Breast epithelium (tissue), 4 donors: Measurements from ENCODE around the gene REXO1. TPM values are rescaled to one million over a fixed set of nuclear protein-coding genes. Genes with fewer than 3 reads are reported as not detected.

ENCODE experiments used
- DNase-seq, 2 donors: peaks; one replicate each; pipeline ENCODE4 v3.0.0-alpha.2; 2019; ENCODE audit warnings: low spot score in 2 of 2
- H3K27ac ChIP-seq, 2 donors: fragments of 200-600 bp; sonication (generic) in 1 of 2; one replicate each; pipeline ENCODE4 v1.5.1; 2016 to 2019; ENCODE audit warnings: mild to moderate bottlenecking in 1 of 2
- H3K27me3 ChIP-seq, 2 donors: fragments of 200-600 bp; sonication (generic) in 1 of 2; one replicate each; pipeline versions ENCODE4 v1.5.1 to v1.6.0; 2017 to 2019; ENCODE audit warnings: control low read depth in 1 of 2, mild to moderate bottlenecking in 1 of 2
- H3K36me3 ChIP-seq: fragments of 200-600 bp; one replicate; pipeline ENCODE4 v1.5.1; 2019
- H3K4me1 ChIP-seq, 2 donors: fragments of 200-600 bp; sonication (generic); one replicate each; pipeline ENCODE4 v1.5.1; 2016 to 2019; ENCODE audit warnings: control low read depth in 1 of 2
- H3K4me3 ChIP-seq, 3 donors: fragments of 200-600 bp; sonication (generic); 1 replicate in 2 of 3; 2 replicates in 1 of 3; pipeline ENCODE4 v1.5.1; 2016 to 2019; ENCODE audit warnings: mild to moderate bottlenecking in 3 of 3, moderate library complexity in 2 of 3
- H3K9me3 ChIP-seq, 2 donors: fragments of 200-600 bp; sonication (generic) in 1 of 2; one replicate each; pipeline ENCODE4 v1.5.1; 2016 to 2019; ENCODE audit warnings: control low read depth in 1 of 2
- POLR2A ChIP-seq: fragments of 450-650 bp; IDR thresholded peaks from one replicate; pipeline ENCODE4 v1.6.1; 2016; ENCODE audit warnings: antibody characterized with exemption, mild to moderate bottlenecking, moderate library complexity
- POLR2AphosphoS5 ChIP-seq, 3 donors: sonication (generic); formaldehyde crosslinking; IDR thresholded peaks; one replicate each; pipeline ENCODE4 v1.6.1; 2017; ENCODE audit warnings: antibody characterized with exemption in 3 of 3
- intact Hi-C: fragments of 100-400 bp; cut with DNase I; formaldehyde crosslinking; loops from one replicate; pipeline ENCODE4 v1.15.1; 2023; ENCODE audit warnings: low total_unique reads
- total RNA-seq, 3 donors: library from RNA; depleted of rRNA; stranded (reverse); fragments of >200 nt; gene quantifications; one replicate each; pipeline ENCODE4 v1.1.0, GENCODE V29; 2016
- TF ChIP-seq, protein P1 (sequence below), 3 donors: fragments of 450-650 bp; IDR thresholded peaks; one replicate each; pipeline ENCODE4 v1.5.1; 2016 to 2017; ENCODE audit warnings: antibody characterized with exemption in 3 of 3, mild to moderate bottlenecking in 3 of 3, moderate library complexity in 3 of 3

The REXO1 gene
- total RNA-seq, 3 donors from 2014 or later: 10.4 to 25.2 (median 19.7) TPM

DNA sequence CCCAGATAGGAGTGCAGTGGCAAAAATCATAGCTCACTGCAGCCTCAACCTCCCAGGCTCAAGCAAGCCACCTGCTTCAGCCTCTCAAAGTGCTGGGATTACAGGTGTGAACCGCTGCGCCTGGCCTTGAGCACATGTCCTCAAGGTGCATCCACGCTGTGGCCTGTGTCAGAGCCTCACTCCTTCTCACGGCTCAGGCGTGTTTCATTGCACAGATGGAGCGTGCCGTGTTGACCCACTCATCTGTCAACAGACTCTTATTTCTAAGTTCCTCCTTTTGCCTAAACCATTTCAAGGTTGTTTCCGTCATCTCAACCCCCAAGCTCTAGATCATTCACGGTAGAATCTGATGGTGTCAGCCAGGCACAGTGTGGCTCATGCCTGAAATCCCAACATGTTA is 64.4 kb downstream of the REXO1 start:
- DNase-seq: no peak
- no peak overlapping the region for H3K27ac ChIP-seq
- H3K4me3 ChIP-seq: no peak overlapping the region
- H3K27me3 ChIP-seq: peaks cover 0 to 87% of the 10 kb centered on the region in 2 donors
- no peaks in the 10 kb centered on the region for H3K36me3 ChIP-seq
- H3K4me1 ChIP-seq: no peaks in the 10 kb centered on the region
- intact Hi-C loops: no loop called here
- H3K9me3 ChIP-seq: peaks cover 11 to 15% of the 10 kb centered on the region in 2 donors
- TF ChIP-seq POLR2A (no peak), POLR2AphosphoS5 (IDR thresholded peaks at IDR 0.05) (no peak)
- TF ChIP-seq, protein P1, sequence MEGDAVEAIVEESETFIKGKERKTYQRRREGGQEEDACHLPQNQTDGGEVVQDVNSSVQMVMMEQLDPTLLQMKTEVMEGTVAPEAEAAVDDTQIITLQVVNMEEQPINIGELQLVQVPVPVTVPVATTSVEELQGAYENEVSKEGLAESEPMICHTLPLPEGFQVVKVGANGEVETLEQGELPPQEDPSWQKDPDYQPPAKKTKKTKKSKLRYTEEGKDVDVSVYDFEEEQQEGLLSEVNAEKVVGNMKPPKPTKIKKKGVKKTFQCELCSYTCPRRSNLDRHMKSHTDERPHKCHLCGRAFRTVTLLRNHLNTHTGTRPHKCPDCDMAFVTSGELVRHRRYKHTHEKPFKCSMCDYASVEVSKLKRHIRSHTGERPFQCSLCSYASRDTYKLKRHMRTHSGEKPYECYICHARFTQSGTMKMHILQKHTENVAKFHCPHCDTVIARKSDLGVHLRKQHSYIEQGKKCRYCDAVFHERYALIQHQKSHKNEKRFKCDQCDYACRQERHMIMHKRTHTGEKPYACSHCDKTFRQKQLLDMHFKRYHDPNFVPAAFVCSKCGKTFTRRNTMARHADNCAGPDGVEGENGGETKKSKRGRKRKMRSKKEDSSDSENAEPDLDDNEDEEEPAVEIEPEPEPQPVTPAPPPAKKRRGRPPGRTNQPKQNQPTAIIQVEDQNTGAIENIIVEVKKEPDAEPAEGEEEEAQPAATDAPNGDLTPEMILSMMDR (IDR thresholded peaks at IDR 0.05): no peak

DNA sequence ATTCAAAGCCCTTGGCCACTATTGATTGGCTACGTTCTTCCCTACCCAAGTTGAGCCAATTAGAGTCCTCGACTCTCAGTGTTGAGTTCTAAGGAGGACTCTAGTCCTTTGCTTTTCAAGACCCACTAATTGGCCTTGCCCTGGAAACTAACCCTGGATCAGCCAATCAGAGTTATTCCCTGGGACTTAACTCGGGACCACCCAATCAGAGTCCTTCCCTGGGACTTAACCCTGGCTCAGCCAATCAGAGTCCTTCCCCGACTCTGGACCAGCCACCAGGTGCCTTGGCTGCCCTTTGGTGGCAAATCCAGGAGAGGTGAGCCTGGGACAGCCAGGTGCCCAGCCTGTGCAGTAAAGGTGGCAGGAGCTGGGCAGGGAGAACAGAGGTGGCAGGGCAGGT is 64.9 kb downstream of the REXO1 start:
- TF ChIP-seq, protein P1 (IDR thresholded peaks at IDR 0.05): no peak
- TF ChIP-seq POLR2A: no peak
- TF ChIP-seq POLR2AphosphoS5 (IDR thresholded peaks at IDR 0.05): no peak
- Histone ChIP-seq H3K36me3 (no peaks in the 10 kb centered on the region), H3K27ac (no peak overlapping the region), H3K9me3 (peaks cover 11 to 15% of the 10 kb centered on the region in 2 donors), H3K4me1 (no peaks in the 10 kb centered on the region), H3K4me3 (no peak overlapping the region), H3K27me3 (peaks cover 0 to 85% of the 10 kb centered on the region in 2 donors)
- DNase-seq: no peak
- intact Hi-C loops: no loop called here

DNA sequence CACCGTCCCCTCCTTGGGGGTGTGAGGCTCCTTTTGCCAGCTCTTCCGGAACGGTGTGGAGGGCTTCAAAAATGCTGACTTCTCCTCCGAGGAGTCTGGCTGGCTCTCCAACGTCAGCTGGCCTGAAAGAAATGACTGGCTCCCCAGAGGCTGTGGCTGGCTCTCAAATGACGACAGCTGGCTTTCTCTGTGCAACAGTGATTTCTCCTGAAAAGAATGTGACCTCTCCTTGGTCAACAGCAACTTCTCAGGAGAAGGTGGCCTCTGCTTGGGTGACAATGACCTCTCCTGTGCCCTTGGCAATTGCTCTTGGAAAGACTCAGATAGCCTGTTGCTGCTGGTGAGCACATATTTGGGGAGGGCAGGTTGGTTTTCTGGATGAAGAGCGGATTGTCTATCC is 65.8 kb downstream of the REXO1 start:
- peaks cover 11 to 15% of the 10 kb centered on the region in 2 donors for H3K9me3 ChIP-seq
- no peaks in the 10 kb centered on the region for H3K36me3 ChIP-seq
- H3K27ac ChIP-seq: no peak overlapping the region
- no peak for DNase-seq
- TF ChIP-seq, protein P1 (IDR thresholded peaks at IDR 0.05): no peak
- no peak for TF ChIP-seq POLR2A
- H3K4me3 ChIP-seq: no peak overlapping the region
- H3K27me3 ChIP-seq: peaks cover 0 to 85% of the 10 kb centered on the region in 2 donors
- intact Hi-C loops: no loop called here
- H3K4me1 ChIP-seq: no peaks in the 10 kb centered on the region

DNA sequence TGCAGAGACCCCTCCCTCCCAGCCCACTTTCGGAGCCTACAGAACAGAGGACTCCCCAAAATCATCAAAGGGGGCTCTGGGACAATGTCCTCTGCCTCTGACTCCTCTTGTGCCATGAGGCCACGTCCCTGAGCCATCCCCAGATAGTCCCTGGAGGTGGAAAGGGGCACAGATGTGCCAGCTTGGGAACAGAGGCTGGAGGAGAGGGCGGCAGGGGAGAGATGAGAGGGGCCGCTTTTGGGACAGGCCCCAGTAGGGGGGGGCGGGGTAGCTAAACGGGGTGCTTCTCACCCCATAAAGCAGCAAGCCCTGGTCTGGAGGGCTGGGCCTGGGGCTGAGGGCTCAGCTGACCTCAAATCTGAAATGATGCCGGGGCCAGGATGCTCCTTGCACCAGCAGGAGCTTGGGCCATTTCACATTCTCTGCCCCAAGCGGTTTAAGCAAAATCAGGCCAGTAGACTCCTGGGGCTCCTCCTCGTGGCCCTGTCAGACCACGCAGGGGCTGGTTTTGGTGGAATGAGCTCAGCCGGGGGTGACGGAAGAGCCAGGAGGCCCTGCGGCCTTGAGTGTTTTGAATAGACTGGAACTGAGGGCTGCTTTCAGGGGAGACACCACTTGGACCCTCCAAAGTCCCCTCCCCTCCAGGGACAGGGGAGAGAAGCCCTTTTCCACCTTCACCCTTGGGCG is 67.9 kb downstream of the REXO1 start:
- TF ChIP-seq POLR2A (no peak), POLR2AphosphoS5 (IDR thresholded peaks at IDR 0.05) (no peak)
- TF ChIP-seq, protein P1 (IDR thresholded peaks at IDR 0.05): no peak
- Histone ChIP-seq H3K36me3 (no peaks in the 10 kb centered on the region), H3K9me3 (peaks cover 11 to 15% of the 10 kb centered on the region in 2 donors), H3K4me1 (no peaks in the 10 kb centered on the region), H3K4me3 (no peak overlapping the region), H3K27me3 (peaks cover 5 to 88% of the 10 kb centered on the region in 2 donors), H3K27ac (no peak overlapping the region)
- intact Hi-C loops: no loop called here
- DNase-seq: no peak

DNA sequence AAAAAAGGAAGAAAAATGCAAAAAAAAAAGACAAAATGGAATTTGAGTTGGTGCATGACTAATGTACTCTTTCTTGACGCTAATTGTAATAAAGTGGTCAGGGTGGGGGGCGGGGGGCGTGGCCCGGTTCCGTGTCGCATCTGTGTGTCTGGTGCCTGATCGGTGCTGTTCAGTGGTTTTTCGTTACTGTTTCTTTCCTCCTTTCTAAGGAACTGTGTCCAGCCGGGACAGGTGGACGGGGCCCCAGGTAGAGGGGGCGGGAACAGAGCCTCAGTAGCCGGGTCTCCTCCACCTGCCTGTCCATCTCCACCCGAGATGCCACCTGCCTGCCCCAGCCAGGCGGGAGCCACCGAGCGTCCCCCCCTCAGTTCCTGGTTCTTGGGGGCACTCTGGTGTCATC is 68.7 kb downstream of the REXO1 start:
- H3K27me3 ChIP-seq: peaks cover 11 to 88% of the 10 kb centered on the region in 2 donors

More for the DNA sequence above, 68.7 kb downstream of the REXO1 start:
- peaks cover 19 to 21% of the 10 kb centered on the region in 2 donors for H3K9me3 ChIP-seq
- no peak overlapping the region for H3K27ac ChIP-seq
- H3K36me3 ChIP-seq: no peaks in the 10 kb centered on the region
- intact Hi-C loops: no loop called here
- TF ChIP-seq POLR2A (no peak), POLR2AphosphoS5 (IDR thresholded peaks at IDR 0.05) (no peak)
- TF ChIP-seq, protein P1 (IDR thresholded peaks at IDR 0.05): no peak
- no peak overlapping the region for H3K4me3 ChIP-seq
- no peaks in the 10 kb centered on the region for H3K4me1 ChIP-seq
- DNase-seq: no peak
